GM23338 (cell line): ENCODE results near the gene BBOF1. TPM values are rescaled to one million over a fixed set of nuclear protein-coding genes. Genes with fewer than 3 reads are reported as not detected.

Source experiments
- ATAC-seq: fragments of 200-7000 bp; cut with Tn5 transposase; 3 replicates; pipeline ENCODE4 v1.9.1; 2020
- DNase-seq: peaks from one replicate; pipeline ENCODE4 v3.0.0-alpha.2; 2015; ENCODE audit warnings: low spot score
- H2AFZ ChIP-seq: fragments of 200-600 bp; sonication (generic); 2 replicates; pipeline ENCODE4 v1.8.0; 2016; ENCODE audit warnings: antibody characterized with exemption, mild to moderate bottlenecking, moderate library complexity
- H3F3A ChIP-seq: fragments of 200-600 bp; sonication (generic); replicated peaks from 2 replicates; pipeline ENCODE4 v1.8.0; 2017; ENCODE audit warnings: antibody characterized with exemption, mixed run types, low read depth
- H3K27ac ChIP-seq: fragments of 200-600 bp; sonication (generic); 2 replicates; pipeline ENCODE4 v1.6.1; 2016; ENCODE audit warnings: low read depth
- H3K27me3 ChIP-seq: fragments of 200-600 bp; sonication (generic); 2 replicates; pipeline ENCODE4 v1.8.0; 2016; ENCODE audit warnings: mild to moderate bottlenecking, mixed run types, moderate library complexity; ENCODE audit not compliant: insufficient read depth
- H3K36me3 ChIP-seq: fragments of 200-600 bp; sonication (generic); 2 replicates; pipeline ENCODE4 v1.8.0; 2016; ENCODE audit warnings: mild to moderate bottlenecking; ENCODE audit not compliant: insufficient read depth
- H3K4me1 ChIP-seq: fragments of 200-600 bp; sonication (generic); 2 replicates; pipeline ENCODE4 v1.8.0; 2016; ENCODE audit warnings: mild to moderate bottlenecking, moderate library complexity; ENCODE audit not compliant: insufficient read depth
- H3K4me2 ChIP-seq: fragments of 200-600 bp; sonication (generic); 2 replicates; pipeline ENCODE4 v1.7.1; 2017; ENCODE audit warnings: mixed run types
- H3K4me3 ChIP-seq: fragments of 200-600 bp; sonication (generic); 2 replicates; pipeline ENCODE4 v1.6.1; 2016; ENCODE audit warnings: mixed run types
- H3K79me2 ChIP-seq: fragments of 200-600 bp; sonication (generic); replicated peaks from 2 replicates; pipeline ENCODE4 v1.8.0; 2017; ENCODE audit warnings: mild to moderate bottlenecking; ENCODE audit not compliant: insufficient read depth
- H3K9me2 ChIP-seq: fragments of 200-600 bp; sonication (generic); 2 replicates; pipeline ENCODE4 v1.8.0; 2017; ENCODE audit not compliant: insufficient read depth
- H4K20me1 ChIP-seq: fragments of 200-600 bp; sonication (generic); replicated peaks from 2 replicates; pipeline ENCODE4 v1.8.0; 2017; ENCODE audit warnings: mild to moderate bottlenecking; ENCODE audit not compliant: insufficient read depth
- H3K27ac Mint-ChIP-seq: 2 replicates; pipeline ENCODE4 v1.8.0; 2020; ENCODE audit warnings: inconsistent platforms, mild to moderate bottlenecking, moderate library complexity, mixed read lengths
- H3K27me3 Mint-ChIP-seq: 3 replicates; pipeline ENCODE4 v1.8.0; 2022; ENCODE audit warnings: low read depth, mild to moderate bottlenecking, moderate library complexity, mixed read lengths, inconsistent platforms; ENCODE audit not compliant: insufficient read depth, poor library complexity
- H3K36me3 Mint-ChIP-seq: 3 replicates; pipeline ENCODE4 v1.8.0; 2021; ENCODE audit warnings: low read depth, mild to moderate bottlenecking, inconsistent platforms, moderate library complexity, mixed read lengths
- H3K4me1 Mint-ChIP-seq: 3 replicates; pipeline ENCODE4 v1.8.0; 2020; ENCODE audit warnings: mild to moderate bottlenecking, inconsistent platforms, mixed read lengths
- H3K4me3 Mint-ChIP-seq: 3 replicates; pipeline ENCODE4 v1.8.0; 2021; ENCODE audit warnings: moderate library complexity, mild to moderate bottlenecking, inconsistent platforms, mixed read lengths
- H3K9me3 Mint-ChIP-seq: 3 replicates; pipeline ENCODE4 v1.8.0; 2020; ENCODE audit warnings: moderate library complexity, mild to moderate bottlenecking, inconsistent platforms, mixed read lengths
- CREB1 ChIP-seq: fragments of 250-450 bp; sonication (Bioruptor Pico); IDR thresholded peaks from 2 replicates; pipeline ENCODE4 v1.5.0; 2020; ENCODE audit warnings: low read depth, mild to moderate bottlenecking, moderate library complexity
- CTCF ChIP-seq, 2 experiments: fragments of 200-600 bp in 1 of 2; sonication (generic) in 1 of 2; conservative IDR thresholded peaks; 2 replicates each; pipeline versions ENCODE4 v1.5.1 to v1.6.1; 2016 to 2017; ENCODE audit warnings: antibody characterized with exemption in 2 of 2, low read depth in 2 of 2, mild to moderate bottlenecking in 2 of 2, moderate library complexity in 1 of 2
- EZH2 ChIP-seq: fragments of 200-600 bp; sonication (generic); IDR thresholded peaks from one replicate; pipeline ENCODE4 v1.8.0; 2017; ENCODE audit warnings: antibody characterized with exemption, mild to moderate bottlenecking, low read depth; ENCODE audit not compliant: unreplicated experiment
- EZH2phosphoT487 ChIP-seq: fragments of 200-600 bp; sonication (generic); IDR thresholded peaks from one replicate; pipeline ENCODE4 v1.8.1; 2018; ENCODE audit warnings: antibody characterized with exemption; ENCODE audit not compliant: unreplicated experiment
- JUNB ChIP-seq: IDR thresholded peaks from one replicate; pipeline ENCODE4 v1.6.1; 2016; ENCODE audit warnings: antibody characterized with exemption; ENCODE audit not compliant: unreplicated experiment
- NANOG ChIP-seq: IDR thresholded peaks from 2 replicates; pipeline ENCODE4 v1.6.1; 2016; ENCODE audit warnings: antibody characterized with exemption, borderline replicate concordance
- POLR2AphosphoS5 ChIP-seq: IDR thresholded peaks from 2 replicates; pipeline ENCODE4 v1.6.1; 2016; ENCODE audit warnings: antibody characterized with exemption, low read depth
- STAT1 ChIP-seq: IDR thresholded peaks from one replicate; pipeline ENCODE4 v1.6.1; 2016; ENCODE audit warnings: antibody characterized with exemption; ENCODE audit not compliant: unreplicated experiment
- ZNF114 ChIP-seq: fragments of 250-450 bp; sonication (Bioruptor Pico); IDR thresholded peaks from 2 replicates; pipeline ENCODE4 v1.5.0; 2020; ENCODE audit warnings: mild to moderate bottlenecking, moderate library complexity
- ZNF331 ChIP-seq: fragments of 250-450 bp; sonication (Bioruptor Pico); IDR thresholded peaks from 2 replicates; pipeline ENCODE4 v1.5.0; 2020; ENCODE audit warnings: low read depth, mild to moderate bottlenecking, moderate library complexity
- polyA plus RNA-seq: library from polyadenylated mRNA; unstranded; fragments of >200 nt; fragmentation: Nextera tagmentation; extraction: Ambion mirVana; gene quantifications from 2 replicates; pipeline ENCODE4 v1.2.1, GENCODE V29; 2016
- total RNA-seq: library from RNA; depleted of rRNA; stranded (reverse); fragments of >200 nt; shearing (Covaris generic); gene quantifications from 2 replicates; pipeline ENCODE4 v1.2.3, GENCODE V29; 2014
- TF ChIP-seq, protein P1 (sequence below): fragments of 250-450 bp; sonication (Bioruptor Pico); IDR thresholded peaks from 2 replicates; pipeline ENCODE4 v1.5.0; 2020; ENCODE audit warnings: mild to moderate bottlenecking, moderate library complexity
- TF ChIP-seq, protein P2 (sequence below): IDR thresholded peaks from one replicate; pipeline ENCODE4 v1.6.1; 2018; ENCODE audit warnings: antibody characterized with exemption; ENCODE audit not compliant: unreplicated experiment
- TF ChIP-seq, protein P3 (sequence below): IDR thresholded peaks from 2 replicates; pipeline ENCODE4 v1.6.1; 2016; ENCODE audit warnings: antibody characterized with exemption

Gene BBOF1
- total and polyA plus RNA-seq, 2 experiments from 2014 or later = 0.24 to 0.53 TPM

DNA sequence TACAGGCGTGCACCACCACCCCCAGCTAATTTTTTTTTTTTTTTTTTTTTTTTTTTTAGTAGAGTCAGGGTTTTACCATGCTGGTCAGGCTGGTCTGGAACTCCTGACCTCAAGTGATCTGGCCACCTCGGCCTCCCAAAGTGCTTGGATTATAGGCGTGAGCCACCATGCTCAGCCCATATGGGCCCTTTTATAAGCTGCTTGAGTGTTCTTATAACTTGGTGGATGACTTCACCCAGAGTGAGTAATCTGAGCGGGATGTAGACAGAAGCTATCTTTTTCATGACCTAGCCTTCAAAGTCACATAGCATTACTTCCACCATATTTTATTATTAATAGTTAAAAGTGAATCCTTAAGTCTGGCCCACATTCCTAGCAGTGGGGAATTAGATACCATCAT lies 16.4 kb downstream of the BBOF1 start:
- ATAC-seq = no peak
- no peak overlapping the region for H3K27ac ChIP-seq

More for the DNA sequence above, 16.4 kb downstream of the BBOF1 start:
- no peaks in the 10 kb centered on the region; the same call in 1 of the 2 replicates for H4K20me1 ChIP-seq
- TF ChIP-seq ZNF331 (CRISPR knock-in tag) = no peak
- TF ChIP-seq, protein P1, sequence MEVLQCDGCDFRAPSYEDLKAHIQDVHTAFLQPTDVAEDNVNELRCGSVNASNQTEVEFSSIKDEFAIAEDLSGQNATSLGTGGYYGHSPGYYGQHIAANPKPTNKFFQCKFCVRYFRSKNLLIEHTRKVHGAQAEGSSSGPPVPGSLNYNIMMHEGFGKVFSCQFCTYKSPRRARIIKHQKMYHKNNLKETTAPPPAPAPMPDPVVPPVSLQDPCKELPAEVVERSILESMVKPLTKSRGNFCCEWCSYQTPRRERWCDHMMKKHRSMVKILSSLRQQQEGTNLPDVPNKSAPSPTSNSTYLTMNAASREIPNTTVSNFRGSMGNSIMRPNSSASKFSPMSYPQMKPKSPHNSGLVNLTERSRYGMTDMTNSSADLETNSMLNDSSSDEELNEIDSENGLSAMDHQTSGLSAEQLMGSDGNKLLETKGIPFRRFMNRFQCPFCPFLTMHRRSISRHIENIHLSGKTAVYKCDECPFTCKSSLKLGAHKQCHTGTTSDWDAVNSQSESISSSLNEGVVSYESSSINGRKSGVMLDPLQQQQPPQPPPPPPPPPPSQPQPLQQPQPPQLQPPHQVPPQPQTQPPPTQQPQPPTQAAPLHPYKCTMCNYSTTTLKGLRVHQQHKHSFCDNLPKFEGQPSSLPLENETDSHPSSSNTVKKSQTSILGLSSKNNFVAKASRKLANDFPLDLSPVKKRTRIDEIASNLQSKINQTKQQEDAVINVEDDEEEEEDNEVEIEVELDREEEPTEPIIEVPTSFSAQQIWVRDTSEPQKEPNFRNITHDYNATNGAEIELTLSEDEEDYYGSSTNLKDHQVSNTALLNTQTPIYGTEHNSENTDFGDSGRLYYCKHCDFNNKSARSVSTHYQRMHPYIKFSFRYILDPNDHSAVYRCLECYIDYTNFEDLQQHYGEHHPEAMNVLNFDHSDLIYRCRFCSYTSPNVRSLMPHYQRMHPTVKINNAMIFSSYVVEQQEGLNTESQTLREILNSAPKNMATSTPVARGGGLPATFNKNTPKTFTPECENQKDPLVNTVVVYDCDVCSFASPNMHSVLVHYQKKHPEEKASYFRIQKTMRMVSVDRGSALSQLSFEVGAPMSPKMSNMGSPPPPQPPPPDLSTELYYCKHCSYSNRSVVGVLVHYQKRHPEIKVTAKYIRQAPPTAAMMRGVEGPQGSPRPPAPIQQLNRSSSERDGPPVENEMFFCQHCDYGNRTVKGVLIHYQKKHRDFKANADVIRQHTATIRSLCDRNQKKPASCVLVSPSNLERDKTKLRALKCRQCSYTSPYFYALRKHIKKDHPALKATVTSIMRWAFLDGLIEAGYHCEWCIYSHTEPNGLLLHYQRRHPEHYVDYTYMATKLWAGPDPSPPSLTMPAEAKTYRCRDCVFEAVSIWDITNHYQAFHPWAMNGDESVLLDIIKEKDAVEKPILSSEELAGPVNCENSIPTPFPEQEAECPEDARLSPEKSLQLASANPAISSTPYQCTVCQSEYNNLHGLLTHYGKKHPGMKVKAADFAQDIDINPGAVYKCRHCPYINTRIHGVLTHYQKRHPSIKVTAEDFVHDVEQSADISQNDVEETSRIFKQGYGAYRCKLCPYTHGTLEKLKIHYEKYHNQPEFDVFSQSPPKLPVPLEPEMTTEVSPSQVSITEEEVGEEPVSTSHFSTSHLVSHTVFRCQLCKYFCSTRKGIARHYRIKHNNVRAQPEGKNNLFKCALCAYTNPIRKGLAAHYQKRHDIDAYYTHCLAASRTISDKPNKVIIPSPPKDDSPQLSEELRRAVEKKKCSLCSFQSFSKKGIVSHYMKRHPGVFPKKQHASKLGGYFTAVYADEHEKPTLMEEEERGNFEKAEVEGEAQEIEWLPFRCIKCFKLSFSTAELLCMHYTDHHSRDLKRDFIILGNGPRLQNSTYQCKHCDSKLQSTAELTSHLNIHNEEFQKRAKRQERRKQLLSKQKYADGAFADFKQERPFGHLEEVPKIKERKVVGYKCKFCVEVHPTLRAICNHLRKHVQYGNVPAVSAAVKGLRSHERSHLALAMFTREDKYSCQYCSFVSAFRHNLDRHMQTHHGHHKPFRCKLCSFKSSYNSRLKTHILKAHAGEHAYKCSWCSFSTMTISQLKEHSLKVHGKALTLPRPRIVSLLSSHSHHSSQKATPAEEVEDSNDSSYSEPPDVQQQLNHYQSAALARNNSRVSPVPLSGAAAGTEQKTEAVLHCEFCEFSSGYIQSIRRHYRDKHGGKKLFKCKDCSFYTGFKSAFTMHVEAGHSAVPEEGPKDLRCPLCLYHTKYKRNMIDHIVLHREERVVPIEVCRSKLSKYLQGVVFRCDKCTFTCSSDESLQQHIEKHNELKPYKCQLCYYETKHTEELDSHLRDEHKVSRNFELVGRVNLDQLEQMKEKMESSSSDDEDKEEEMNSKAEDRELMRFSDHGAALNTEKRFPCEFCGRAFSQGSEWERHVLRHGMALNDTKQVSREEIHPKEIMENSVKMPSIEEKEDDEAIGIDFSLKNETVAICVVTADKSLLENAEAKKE (CRISPR knock-in tag) = no peak
- no peak for TF ChIP-seq EZH2
- TF ChIP-seq POLR2AphosphoS5 = no peak
- TF ChIP-seq JUNB = no peak
- no peak for TF ChIP-seq CTCF (conservative IDR thresholded peaks at IDR 0.05; ENCODE audit: low read depth in 2 of 2)
- no peak for TF ChIP-seq NANOG
- no peak for TF ChIP-seq ZNF114
- TF ChIP-seq, protein P2, sequence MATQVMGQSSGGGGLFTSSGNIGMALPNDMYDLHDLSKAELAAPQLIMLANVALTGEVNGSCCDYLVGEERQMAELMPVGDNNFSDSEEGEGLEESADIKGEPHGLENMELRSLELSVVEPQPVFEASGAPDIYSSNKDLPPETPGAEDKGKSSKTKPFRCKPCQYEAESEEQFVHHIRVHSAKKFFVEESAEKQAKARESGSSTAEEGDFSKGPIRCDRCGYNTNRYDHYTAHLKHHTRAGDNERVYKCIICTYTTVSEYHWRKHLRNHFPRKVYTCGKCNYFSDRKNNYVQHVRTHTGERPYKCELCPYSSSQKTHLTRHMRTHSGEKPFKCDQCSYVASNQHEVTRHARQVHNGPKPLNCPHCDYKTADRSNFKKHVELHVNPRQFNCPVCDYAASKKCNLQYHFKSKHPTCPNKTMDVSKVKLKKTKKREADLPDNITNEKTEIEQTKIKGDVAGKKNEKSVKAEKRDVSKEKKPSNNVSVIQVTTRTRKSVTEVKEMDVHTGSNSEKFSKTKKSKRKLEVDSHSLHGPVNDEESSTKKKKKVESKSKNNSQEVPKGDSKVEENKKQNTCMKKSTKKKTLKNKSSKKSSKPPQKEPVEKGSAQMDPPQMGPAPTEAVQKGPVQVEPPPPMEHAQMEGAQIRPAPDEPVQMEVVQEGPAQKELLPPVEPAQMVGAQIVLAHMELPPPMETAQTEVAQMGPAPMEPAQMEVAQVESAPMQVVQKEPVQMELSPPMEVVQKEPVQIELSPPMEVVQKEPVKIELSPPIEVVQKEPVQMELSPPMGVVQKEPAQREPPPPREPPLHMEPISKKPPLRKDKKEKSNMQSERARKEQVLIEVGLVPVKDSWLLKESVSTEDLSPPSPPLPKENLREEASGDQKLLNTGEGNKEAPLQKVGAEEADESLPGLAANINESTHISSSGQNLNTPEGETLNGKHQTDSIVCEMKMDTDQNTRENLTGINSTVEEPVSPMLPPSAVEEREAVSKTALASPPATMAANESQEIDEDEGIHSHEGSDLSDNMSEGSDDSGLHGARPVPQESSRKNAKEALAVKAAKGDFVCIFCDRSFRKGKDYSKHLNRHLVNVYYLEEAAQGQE = no peak
- TF ChIP-seq STAT1 = no peak
- TF ChIP-seq, protein P3, sequence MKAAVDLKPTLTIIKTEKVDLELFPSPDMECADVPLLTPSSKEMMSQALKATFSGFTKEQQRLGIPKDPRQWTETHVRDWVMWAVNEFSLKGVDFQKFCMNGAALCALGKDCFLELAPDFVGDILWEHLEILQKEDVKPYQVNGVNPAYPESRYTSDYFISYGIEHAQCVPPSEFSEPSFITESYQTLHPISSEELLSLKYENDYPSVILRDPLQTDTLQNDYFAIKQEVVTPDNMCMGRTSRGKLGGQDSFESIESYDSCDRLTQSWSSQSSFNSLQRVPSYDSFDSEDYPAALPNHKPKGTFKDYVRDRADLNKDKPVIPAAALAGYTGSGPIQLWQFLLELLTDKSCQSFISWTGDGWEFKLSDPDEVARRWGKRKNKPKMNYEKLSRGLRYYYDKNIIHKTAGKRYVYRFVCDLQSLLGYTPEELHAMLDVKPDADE = no peak
- no peak for TF ChIP-seq CREB1 (CRISPR knock-in tag)
- no peak for TF ChIP-seq EZH2phosphoT487
- H3K36me3 Mint-ChIP-seq = no peaks in the 10 kb centered on the region
- H3K36me3 ChIP-seq = no peaks in the 10 kb centered on the region
- H3K4me3 ChIP-seq = no peak overlapping the region
- H3K27ac Mint-ChIP-seq = no peak overlapping the region
- H3F3A ChIP-seq = no peaks in the 10 kb centered on the region
- H2AFZ ChIP-seq = no peak overlapping the region
- H3K4me2 ChIP-seq = no peak overlapping the region
- no peak for DNase-seq
- H3K27me3 Mint-ChIP-seq = no peaks in the 10 kb centered on the region
- no peaks in the 10 kb centered on the region for H3K27me3 ChIP-seq
- H3K4me1 Mint-ChIP-seq = no peaks in the 10 kb centered on the region
- H3K9me3 Mint-ChIP-seq = no peaks in the 10 kb centered on the region
- no peaks in the 10 kb centered on the region for H3K4me1 ChIP-seq
- H3K79me2 ChIP-seq = no peaks in the 10 kb centered on the region
- H3K9me2 ChIP-seq = no peaks in the 10 kb centered on the region
- no peak overlapping the region for H3K4me3 Mint-ChIP-seq
